Measurements from ENCODE around the gene KDM4B.

DNA sequence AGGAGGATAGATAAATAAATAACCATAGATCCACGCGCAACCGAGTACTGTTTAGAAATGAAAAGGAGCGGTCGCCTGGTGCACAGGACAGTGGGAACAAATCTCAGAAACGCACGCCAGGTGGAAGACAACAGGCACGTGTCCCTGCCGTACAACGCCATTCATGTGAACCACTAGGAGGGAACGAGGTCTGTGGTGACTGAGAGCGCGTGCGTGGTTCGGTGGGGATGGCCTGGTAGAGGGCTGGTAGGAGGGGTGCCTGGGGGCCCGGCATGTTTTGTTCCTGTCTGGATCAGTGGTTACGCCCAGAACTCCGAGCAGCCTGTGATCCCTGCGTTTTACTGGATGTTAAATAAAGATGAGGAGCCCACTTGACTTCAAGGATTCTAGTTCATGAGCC lies 111.9 kb downstream of the KDM4B start:
- TF ChIP-seq, protein P1, sequence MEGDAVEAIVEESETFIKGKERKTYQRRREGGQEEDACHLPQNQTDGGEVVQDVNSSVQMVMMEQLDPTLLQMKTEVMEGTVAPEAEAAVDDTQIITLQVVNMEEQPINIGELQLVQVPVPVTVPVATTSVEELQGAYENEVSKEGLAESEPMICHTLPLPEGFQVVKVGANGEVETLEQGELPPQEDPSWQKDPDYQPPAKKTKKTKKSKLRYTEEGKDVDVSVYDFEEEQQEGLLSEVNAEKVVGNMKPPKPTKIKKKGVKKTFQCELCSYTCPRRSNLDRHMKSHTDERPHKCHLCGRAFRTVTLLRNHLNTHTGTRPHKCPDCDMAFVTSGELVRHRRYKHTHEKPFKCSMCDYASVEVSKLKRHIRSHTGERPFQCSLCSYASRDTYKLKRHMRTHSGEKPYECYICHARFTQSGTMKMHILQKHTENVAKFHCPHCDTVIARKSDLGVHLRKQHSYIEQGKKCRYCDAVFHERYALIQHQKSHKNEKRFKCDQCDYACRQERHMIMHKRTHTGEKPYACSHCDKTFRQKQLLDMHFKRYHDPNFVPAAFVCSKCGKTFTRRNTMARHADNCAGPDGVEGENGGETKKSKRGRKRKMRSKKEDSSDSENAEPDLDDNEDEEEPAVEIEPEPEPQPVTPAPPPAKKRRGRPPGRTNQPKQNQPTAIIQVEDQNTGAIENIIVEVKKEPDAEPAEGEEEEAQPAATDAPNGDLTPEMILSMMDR (conservative IDR thresholded peaks at IDR 0.05): no peak
- no peak for TF ChIP-seq ZFX (IDR thresholded peaks at IDR 0.05)

Measured in C4-2B (cell line).